ENCODE measurements around the gene MT1A.
"Not testable (repeated sequence)": the region's sequence is repeated elsewhere in the genome, so short reads cannot be mapped to it uniquely, and the experiment has no call there.

The MT1A gene

GRCh38 chr16:56617212-56618085, 21.0 kb upstream of the MT1A start:
- TF ChIP-seq MYC (IDR thresholded peaks at IDR 0.05; ENCODE audit: low read depth, low read length) (no peak), CTCF (IDR thresholded peaks at IDR 0.05; ENCODE audit: low read depth, low read length) (no peak), MAX (IDR thresholded peaks at IDR 0.05; ENCODE audit: low read depth, low read length) (no peak), POLR2A (IDR thresholded peaks at IDR 0.05; ENCODE audit: extremely low read depth, insufficient read length) (no peak)
- peak overlapping the region; percentile 28 for H3K4me3 ChIP-seq (ENCODE audit: low read depth, low read length)
- DNase-seq (ENCODE audit: low read depth) = peak; percentile 69

GRCh38 chr16:56618138-56618537, 20.3 kb upstream of the MT1A start:
- no peak for DNase-seq (ENCODE audit: low read depth)
- H3K4me3 ChIP-seq (ENCODE audit: low read depth, low read length) = no peak overlapping the region
- TF ChIP-seq CTCF (IDR thresholded peaks at IDR 0.05; ENCODE audit: low read depth, low read length) (no peak), MYC (IDR thresholded peaks at IDR 0.05; ENCODE audit: low read depth, low read length) (no peak), MAX (IDR thresholded peaks at IDR 0.05; ENCODE audit: low read depth, low read length) (no peak), POLR2A (IDR thresholded peaks at IDR 0.05; ENCODE audit: extremely low read depth, insufficient read length) (no peak)

GRCh38 chr16:56620339-56620897, 18.0 kb upstream of the MT1A start:
- H3K4me3 ChIP-seq (ENCODE audit: low read depth, low read length) = no peak overlapping the region
- DNase-seq (ENCODE audit: low read depth) = no peak
- no peak for TF ChIP-seq MAX (IDR thresholded peaks at IDR 0.05; ENCODE audit: low read depth, low read length)
- TF ChIP-seq POLR2A (IDR thresholded peaks at IDR 0.05; ENCODE audit: extremely low read depth, insufficient read length) = no peak
- TF ChIP-seq MYC (IDR thresholded peaks at IDR 0.05; ENCODE audit: low read depth, low read length) = no peak
- TF ChIP-seq CTCF (IDR thresholded peaks at IDR 0.05; ENCODE audit: low read depth, low read length) = no peak

GRCh38 chr16:56621665-56622445, 16.6 kb upstream of the MT1A start:
- not testable (repeated sequence) for H3K4me3 ChIP-seq (ENCODE audit: low read depth, low read length); DNase-seq (ENCODE audit: low read depth)

- not testable (repeated sequence) for DNase-seq (ENCODE audit: low read depth); H3K4me3 ChIP-seq (ENCODE audit: low read depth, low read length)
Observed at GRCh38 chr16:56623184-56623583, 15.3 kb upstream of the MT1A start.

- no peak overlapping the region for H3K4me3 ChIP-seq (ENCODE audit: low read depth, low read length)
- TF ChIP-seq MAX (IDR thresholded peaks at IDR 0.05; ENCODE audit: low read depth, low read length) = no peak
- no peak for TF ChIP-seq POLR2A (IDR thresholded peaks at IDR 0.05; ENCODE audit: extremely low read depth, insufficient read length)
- no peak for TF ChIP-seq MYC (IDR thresholded peaks at IDR 0.05; ENCODE audit: low read depth, low read length)
- no peak for TF ChIP-seq CTCF (IDR thresholded peaks at IDR 0.05; ENCODE audit: low read depth, low read length)
- DNase-seq (ENCODE audit: low read depth) = no peak
Observed at GRCh38 chr16:56623637-56624036, 14.8 kb upstream of the MT1A start.
